Measurements from ENCODE around the gene NCOA1. TPM values are rescaled to one million over a fixed set of nuclear protein-coding genes. Genes with fewer than 3 reads are reported as not detected.

NCOA1 gene
- total RNA-seq, 2 experiments from 2014 or later = 23.6 to 24.7 TPM

DNA sequence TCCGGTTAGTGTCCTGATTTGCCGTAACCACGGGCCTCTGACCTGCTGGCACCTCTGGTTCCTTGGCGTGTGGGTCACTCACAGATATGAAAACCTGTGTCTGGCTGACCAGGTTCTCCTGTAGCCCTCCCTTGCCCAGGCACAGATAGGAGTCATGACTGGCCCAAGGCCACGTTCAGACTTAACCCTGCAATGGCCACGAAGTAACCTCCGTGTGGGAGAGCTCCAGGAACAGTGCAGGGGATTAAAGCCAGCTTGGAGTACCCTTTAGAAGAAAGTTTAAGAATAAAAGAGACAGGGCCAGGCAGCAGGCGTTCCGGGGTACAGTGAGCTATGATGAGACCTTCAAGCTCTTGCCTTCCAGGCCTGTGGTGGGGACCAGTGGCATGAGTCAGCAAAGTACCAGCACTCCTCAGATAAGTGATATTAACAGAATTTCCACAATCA lies 327.7 kb downstream of the NCOA1 start:
- no peaks in the 10 kb centered on the region for H3K9me3 Mint-ChIP-seq
- DNase-seq (no peak), ATAC-seq (ENCODE audit: low read depth) (no peak)
- no peak overlapping the region for H3K27ac Mint-ChIP-seq
- H3K36me3 Mint-ChIP-seq = peaks cover 27% of the 10 kb centered on the region
- no peak overlapping the region for H3K4me3 Mint-ChIP-seq
- H3K4me1 Mint-ChIP-seq = peaks cover 4% of the 10 kb centered on the region
- no peaks in the 10 kb centered on the region for H3K27me3 Mint-ChIP-seq
- POLR2A ChIA-PET = no interaction called here

GRCh38 chr2:24819442-24820174 lies 328.6 kb downstream of the NCOA1 start:
- H3K4me3 Mint-ChIP-seq = no peak overlapping the region
- H3K36me3 Mint-ChIP-seq = peaks cover 26% of the 10 kb centered on the region
- H3K4me1 Mint-ChIP-seq = peaks cover 4% of the 10 kb centered on the region
- H3K9me3 Mint-ChIP-seq = no peaks in the 10 kb centered on the region
- no peak overlapping the region for H3K27ac Mint-ChIP-seq
- ATAC-seq (ENCODE audit: low read depth) (no peak), DNase-seq (no peak)
- POLR2A ChIA-PET = no interaction called here
- H3K27me3 Mint-ChIP-seq = no peaks in the 10 kb centered on the region

DNA sequence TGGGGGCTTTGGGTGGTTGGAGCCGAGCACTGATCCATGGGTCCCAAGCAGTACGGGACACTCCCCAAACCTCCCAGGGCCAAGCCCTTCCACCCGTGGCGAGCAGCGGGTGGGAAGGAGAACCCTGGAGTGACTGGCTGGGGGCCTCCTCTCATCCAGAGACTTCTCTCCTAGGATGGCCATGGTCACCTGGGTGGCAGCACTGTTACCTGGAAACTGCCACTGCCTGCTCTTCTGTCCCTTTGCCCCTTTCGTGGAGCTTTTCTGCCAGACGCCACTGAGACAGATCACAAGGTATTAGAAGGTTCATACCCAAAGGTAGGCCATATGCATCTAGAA lies 329.1 kb downstream of the NCOA1 start:
- Mint-ChIP-seq H3K4me3 (no peak overlapping the region), H3K27ac (no peak overlapping the region), H3K4me1 (peaks cover 4% of the 10 kb centered on the region), H3K27me3 (no peaks in the 10 kb centered on the region), H3K36me3 (peaks cover 26% of the 10 kb centered on the region), H3K9me3 (no peaks in the 10 kb centered on the region)
- no peak for DNase-seq
- POLR2A ChIA-PET = no interaction called here
- no peak for ATAC-seq (ENCODE audit: low read depth)

Other genes starting within 250 kb of the NCOA1 start
- 10 to 100 TPM; 86.8 to 91.3 TPM for gene ITSN2, start 130.7 kb upstream of the NCOA1 start, total RNA-seq

All from activated naive CD8-positive, alpha-beta T cell treated with anti-CD3 and anti-CD28 coated beads, Interleukin-2, amount 10 ng/mL, durations not matched to agents 7 days and 5 days (primary cell).